Neural cell (in vitro differentiated cells): ENCODE results near the gene KEL.

Experiments used
- RAD21 ChIP-seq: fragments of 450-650 bp; conservative IDR thresholded peaks from 2 replicates; pipeline ENCODE4 v1.6.1; 2014; ENCODE audit warnings: antibody characterized with exemption, mild to moderate bottlenecking, moderate library complexity
- TF ChIP-seq, protein P1 (sequence below): fragments of 450-650 bp; IDR thresholded peaks from 2 replicates; pipeline ENCODE4 v1.5.1; 2014; ENCODE audit warnings: antibody characterized with exemption, mild to moderate bottlenecking, moderate library complexity; ENCODE audit not compliant: poor library complexity, severe bottlenecking

DNA sequence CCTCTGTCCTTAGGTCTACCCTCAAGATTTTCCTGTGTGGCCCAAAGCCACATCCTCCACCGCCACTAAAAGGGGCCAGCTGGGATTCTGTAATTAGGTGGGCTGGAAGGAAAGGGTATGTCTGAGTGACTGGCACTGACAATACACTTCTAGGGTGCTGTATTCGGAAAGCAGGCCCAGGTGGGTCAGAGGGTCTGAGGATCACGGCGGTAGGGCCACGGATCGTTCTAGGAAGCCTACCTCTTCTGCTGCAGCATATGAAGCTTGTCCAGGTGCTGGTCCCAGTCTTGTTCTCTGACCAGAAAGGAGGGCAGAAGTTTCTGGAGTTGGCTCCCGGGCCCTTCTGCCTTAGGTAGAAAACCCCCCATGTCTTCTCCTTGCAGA lies 29.1 kb downstream of the KEL start:
- TF ChIP-seq, protein P1, sequence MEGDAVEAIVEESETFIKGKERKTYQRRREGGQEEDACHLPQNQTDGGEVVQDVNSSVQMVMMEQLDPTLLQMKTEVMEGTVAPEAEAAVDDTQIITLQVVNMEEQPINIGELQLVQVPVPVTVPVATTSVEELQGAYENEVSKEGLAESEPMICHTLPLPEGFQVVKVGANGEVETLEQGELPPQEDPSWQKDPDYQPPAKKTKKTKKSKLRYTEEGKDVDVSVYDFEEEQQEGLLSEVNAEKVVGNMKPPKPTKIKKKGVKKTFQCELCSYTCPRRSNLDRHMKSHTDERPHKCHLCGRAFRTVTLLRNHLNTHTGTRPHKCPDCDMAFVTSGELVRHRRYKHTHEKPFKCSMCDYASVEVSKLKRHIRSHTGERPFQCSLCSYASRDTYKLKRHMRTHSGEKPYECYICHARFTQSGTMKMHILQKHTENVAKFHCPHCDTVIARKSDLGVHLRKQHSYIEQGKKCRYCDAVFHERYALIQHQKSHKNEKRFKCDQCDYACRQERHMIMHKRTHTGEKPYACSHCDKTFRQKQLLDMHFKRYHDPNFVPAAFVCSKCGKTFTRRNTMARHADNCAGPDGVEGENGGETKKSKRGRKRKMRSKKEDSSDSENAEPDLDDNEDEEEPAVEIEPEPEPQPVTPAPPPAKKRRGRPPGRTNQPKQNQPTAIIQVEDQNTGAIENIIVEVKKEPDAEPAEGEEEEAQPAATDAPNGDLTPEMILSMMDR = no peak
- TF ChIP-seq RAD21 = no peak
